Non-pigmented ciliary epithelial cell (primary cell): ENCODE measurements around the gene HDGFL1.

Source experiments
- DNase-seq: peaks from one replicate; pipeline ENCODE4 v3.0.0-alpha.2; 2010; ENCODE audit warnings: low read depth

HDGFL1 gene

DNA sequence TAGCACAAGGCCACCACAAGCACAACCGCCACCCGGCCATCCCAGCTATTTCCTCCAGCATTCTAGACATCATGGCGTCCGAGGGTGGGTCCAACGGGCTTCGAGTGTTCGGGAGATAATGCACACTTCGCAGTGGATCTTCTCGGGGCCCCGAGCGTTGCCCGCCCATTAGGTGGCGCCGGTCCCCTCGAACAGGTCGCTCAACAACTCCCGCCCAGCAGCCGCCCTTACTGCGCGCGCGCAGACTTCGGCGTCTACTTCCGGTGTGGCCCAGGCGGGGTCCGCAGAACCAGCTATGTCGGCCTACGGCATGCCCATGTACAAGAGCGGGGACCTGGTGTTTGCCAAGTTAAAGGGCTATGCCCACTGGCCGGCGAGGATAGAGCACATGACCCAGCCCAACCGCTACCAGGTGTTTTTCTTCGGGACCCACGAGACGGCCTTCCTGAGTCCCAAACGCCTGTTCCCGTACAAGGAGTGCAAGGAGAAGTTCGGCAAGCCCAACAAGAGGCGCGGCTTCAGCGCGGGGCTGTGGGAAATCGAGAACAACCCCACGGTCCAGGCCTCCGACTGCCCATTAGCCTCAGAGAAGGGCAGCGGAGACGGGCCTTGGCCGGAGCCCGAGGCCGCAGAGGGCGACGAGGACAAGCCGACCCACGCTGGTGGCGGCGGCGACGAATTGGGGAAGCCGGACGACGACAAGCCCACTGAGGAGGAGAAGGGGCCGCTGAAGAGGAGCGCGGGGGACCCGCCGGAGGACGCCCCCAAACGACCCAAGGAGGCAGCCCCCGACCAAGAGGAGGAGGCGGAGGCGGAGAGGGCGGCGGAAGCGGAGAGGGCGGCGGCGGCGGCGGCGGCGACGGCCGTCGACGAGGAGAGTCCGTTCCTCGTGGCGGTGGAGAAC, at the start of gene HDGFL1:
HDGFL1 (plus strand) TSS at position 286 of the 904 bp plus-strand sequence; CDS start at position 296, 10 bp downstream.
- no peak for DNase-seq

DNA sequence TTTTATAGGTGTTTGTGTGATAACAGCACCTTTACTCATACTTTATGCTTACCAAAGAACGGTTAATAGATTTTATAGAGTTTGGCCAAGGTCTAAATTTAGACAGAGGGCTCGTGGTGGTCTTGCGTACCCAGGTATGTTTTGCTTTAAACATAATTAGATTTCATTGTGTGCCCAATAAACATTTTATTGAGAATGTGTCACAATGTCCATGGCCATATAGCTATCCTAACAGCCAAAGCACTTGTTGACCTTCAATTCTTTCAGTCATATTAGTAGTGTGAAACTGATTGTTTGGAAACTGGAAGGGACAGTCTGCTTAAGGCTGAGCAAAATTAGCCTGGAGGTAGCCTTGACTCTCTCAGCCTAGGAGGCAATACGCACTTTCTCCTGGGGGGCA, 48.3 kb upstream of the HDGFL1 start:
- DNase-seq: no peak

DNA sequence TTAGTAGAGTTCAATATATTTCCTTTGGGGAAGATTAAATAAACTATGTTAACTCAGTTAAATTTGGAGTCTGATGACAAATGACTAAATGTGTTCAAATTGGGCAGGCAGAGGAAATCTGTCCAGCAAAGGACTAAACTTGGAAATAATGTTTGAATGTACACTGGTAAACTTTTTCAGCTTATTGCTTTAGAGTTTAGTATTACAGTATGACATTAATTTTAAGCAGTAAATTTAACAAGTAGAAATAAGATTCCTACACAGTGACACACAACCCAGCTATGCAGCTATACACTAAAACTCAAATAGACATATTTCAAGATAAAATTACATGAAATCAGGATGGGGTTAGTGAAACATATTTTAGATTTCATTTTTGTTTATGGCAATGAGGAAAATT, 42.6 kb upstream of the HDGFL1 start:
- no peak for DNase-seq

DNA sequence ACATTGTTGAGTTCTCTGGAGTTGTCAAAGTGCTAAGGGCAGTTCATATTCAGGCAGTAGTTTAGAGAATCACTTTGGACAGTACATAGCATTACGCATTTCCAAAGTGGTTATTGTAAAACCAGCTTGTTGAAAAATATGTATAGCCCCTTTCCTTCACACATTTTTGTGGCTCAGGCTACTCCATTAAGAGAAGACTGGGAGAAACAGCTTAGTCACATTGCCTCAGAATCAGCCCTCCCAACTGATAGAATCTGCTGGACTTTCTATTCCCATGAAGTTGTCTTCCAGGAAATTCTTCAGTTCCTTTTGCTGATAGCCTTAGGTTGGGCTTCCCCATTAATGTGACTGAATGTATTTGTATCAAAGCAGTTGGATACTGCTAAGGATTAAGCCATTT, 39.5 kb upstream of the HDGFL1 start:
- DNase-seq: no peak

DNA sequence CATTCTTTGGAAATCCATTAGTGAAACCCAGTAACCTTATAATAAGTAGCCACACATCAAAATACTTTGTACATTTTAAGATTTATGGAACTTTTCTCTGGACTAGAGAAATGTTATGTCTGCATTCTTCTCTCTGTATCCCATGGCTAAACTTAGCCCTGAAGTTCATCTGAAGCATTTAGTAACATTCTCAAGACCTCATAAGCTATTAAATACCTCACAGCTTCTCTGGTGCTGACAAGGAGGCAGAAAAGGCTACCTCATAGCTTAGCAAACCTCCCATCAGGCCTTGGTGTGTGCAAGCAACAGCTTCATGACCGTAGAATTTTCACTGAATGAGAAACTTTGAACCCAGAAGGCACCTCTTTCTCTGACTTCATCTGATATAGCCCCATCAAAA, 38.9 kb upstream of the HDGFL1 start:
- no peak for DNase-seq

DNA sequence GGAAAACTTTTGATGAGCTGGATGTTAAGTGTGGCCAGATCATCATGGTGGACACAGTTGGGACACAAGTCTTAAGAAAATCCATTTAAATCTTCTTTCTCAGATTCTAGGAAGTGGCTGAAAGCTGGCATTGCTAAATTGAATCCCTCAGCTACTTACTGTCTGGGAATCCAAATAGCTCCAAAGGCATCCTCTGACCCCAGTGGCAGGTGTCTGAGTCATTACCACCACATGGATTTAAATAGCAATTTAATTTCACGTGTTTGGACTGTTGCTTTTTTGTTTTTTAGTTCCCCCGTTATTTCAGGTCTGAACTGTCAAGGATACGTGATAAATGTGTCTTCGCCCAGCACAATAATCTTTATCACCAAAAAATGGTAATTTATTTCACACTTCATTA, 33.2 kb upstream of the HDGFL1 start:
- DNase-seq: no peak

DNA sequence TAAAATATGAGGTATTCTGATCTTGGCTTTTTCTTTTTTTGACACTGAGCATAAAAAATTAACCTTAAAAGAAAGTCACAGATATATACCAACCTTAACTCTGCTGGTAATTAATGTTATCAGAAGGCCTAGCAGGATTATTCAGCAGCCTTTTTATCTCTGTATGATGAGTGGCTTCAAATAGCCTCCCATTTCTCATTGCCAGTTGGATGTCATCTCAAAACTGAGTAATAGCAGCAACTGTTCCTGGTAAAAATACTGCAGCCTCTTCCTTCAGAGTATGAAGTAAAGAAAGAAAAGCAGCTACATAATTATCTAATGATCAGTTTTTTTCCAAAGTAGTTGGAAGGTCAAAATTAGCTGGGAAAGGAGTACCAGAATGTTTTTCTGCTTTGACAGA, 24.9 kb upstream of the HDGFL1 start:
- no peak for DNase-seq

DNA sequence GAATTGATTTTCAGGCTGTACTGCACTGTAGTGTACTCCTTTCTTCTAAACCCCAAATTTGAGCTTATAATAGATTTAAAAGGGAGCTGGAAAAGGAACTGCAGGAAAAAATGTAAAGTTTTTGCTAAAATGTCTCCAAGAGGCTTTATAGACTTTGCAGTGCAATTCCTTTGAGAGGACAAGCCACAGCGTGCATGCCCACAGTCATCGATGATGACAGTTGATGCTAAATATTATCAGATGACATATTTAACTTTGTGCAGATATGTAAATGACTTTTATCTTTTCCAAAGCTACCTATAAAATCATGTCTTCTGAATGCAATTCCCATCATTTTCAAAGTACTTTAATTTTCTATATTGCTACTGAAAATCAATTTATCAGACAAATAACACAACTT, 24.3 kb upstream of the HDGFL1 start:
- DNase-seq: no peak

DNA sequence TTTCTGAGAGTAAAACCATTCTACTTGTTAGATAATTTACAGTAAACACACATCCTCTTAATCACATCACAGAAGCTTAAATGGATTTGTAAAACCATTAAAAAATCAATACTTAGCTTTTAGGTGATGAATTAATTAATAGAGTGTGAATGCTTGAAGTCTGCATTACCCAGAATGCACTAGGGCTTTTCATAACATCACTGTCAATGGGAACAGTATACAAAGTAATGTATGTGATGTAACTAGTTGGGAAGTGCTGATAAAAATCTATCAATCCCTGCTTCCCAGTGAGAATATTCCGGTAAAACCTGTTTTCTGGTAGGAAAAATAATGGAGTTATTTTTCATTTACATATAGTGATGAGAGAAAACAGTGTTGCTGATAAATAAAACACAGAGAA, 23.1 kb upstream of the HDGFL1 start:
- no peak for DNase-seq

DNA sequence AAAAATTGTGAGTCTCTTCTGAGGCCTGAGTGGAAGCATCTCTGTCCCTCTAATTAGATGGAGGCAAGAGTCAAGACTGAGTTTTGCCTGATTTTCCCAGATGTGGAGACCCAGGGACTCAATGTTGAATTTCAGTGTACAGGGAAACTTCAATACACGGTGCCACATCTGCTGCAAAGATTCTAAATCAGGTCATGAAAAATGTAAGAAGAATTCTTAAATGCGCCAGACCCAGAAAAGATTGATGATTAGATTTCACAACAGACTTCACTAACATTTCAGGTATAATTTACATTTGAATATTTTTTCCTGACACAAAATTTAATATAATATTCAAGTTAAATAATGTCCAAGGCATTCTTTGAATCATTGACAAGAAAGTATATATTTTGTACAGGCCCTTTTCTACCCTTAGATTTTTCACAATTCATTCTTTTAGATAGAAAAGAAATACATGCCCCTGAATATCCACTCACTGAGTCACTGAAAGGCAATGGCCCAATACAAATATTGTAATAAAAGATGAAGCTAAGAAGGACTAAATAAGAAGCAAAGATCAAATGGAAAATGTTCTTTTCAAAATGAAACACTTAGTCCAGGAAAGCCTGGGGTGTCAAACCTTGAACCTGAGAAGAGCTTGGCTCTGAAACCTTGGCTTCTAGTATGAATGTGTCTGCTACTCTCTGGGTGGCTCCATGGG, 18.2 kb upstream of the HDGFL1 start:
- DNase-seq: no peak

DNA sequence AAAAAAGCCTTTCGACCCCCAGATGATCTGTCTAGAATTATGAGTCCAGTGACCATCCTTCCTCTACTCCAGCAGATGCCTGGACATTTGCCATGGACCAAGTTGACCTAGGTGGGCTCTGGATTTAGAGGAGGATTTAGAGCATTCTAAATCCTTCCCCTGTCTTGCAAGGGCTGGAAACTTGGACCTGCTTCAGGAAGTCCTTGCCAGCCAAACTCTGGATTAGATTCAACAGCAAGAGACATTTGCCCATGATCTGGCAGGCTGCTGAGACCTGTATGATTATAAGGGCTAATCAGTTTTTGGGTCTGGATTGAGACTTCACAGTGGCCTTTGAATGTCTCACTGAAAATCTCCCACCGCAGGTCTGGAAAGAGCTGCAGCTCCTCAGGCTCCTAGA, 13.1 kb upstream of the HDGFL1 start:
- DNase-seq: no peak

DNA sequence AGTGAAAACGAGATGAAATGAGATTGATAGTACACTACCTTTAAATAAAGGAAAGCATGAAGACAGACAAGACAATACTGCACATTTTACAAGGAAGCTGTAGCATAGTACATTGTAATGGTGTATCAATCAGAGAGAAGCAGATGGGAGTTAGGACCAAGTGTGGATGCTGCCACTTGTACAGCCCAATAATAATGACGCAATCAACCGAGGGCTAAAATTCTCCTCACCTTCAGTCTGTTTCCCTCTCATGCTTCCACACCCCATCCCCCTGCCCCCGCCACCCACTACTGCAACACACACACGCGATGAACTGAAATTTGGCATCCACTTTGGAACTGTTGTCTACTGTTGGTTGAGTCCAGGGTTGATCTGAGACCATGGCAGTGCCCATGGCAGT, 12.4 kb upstream of the HDGFL1 start:
- DNase-seq: no peak

DNA sequence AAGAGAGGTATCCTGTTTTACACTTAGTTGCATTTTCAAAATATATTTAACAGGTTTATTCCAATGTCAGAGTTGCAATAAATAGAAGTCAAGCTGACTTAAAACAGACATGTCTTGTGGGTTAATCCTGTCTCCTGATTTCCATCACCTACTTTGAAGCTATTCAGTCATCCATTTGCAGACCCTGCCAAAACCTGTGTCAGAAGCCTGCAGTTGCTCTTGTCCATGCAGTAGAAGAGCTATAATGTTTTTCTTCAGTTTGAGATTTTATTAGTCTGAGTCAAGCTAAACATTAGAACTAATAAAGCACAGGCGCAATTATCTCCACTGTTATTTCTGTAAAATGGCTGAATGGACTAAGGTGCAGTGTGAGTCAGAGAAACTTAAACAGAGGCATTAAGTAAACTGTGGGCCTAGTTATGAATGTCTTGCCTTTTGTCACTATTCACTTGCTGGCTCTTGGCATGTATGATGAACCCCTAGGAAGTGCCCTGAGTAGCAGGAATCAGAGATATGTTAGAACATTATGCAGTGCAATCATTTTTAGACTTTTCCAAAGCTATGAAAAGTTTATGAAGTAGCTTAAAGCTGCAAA, 11.0 kb upstream of the HDGFL1 start:
- DNase-seq: no peak

DNA sequence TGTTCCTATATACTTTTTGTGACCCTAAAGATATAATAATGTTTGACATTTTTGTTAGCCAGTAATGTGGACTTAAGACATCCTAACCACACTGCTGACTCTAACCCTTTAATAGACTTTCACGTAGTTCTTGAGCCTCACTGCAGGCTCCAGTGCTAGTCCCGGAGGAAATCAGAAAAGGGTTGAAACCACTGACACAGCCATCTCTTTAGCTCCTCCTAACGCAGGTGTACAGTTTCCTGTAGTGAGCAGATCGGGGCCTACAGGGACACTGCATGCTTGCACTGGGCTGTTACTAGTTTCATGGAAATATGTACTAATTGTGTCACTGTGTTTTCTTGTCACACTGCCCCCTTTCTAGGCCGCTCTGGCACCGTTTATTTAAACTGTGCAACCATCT, 512 bp upstream of the HDGFL1 start:
- no peak for DNase-seq

DNA sequence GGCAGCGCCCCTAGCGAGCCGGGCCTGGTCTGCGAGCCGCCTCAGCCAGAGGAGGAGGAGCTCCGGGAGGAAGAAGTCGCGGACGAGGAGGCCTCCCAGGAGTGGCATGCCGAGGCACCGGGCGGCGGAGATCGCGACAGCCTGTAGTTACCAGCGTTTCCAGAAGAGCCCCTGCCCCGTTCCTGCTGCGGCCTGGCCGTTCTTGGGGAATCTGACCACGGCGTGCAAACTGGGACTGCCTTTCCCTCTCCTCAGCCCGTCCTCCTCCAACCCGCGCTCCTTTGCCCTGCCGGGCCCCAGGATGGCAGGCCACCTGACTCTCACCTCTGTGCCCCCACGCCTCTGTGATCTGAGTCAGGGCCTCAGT, 802 bp downstream of the HDGFL1 start:
- no peak for DNase-seq

DNA sequence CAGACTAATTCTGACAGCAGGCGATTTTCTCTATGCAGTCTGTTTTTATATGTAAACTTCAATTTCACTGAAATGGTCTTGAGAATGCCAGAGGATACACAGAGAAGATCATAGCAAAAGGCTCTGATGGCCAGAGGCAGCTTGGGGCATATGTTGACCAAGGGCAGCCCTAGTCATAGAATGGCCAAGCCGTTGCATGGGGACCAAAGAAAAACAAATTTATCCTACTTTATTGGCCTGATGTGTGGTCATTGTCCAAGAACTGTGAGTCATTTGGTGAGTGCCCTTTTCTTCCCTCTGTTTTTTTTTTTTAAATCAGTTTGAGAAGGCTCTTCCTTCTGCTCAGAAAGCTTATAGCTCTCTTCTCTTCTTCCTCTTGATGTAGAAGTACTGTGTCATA, 5.8 kb downstream of the HDGFL1 start:
- no peak for DNase-seq

DNA sequence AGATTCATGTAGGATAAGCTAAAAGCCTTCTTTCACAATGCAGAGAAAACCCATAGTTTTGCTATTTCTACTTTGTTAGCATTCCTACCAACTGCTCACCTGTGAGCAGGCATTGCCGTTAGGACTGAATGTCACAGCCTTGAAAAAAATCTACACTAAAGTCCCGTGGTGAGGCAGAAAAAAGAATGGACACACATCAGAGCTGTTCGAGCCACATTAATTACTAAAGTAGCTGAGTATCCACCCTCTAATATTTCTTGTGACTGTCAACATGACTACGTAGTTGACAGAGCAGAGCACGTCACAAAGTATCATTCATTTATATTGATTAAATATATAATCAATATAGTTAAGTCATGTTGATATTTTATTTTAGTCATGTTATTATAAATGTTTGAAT, 10.1 kb downstream of the HDGFL1 start:
- DNase-seq: no peak

DNA sequence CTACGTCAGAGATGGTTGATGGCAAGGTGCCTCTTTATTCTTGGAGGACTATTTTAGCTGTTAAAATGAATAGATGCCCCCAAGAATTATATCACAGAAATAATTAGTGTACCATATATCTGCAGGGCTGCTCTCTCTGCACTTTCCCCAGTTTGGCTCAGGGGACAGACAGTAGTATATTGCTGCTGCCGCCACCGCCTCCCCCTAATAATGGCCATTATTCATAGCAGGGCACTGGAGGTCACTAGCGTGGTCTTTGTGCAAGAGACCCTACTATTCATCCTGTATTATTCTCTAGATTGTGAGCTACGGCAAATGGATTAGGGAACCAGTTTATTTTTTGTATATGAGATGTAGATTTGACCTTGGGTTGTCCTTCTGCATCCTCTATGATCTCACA, 11.0 kb downstream of the HDGFL1 start:
- no peak for DNase-seq

DNA sequence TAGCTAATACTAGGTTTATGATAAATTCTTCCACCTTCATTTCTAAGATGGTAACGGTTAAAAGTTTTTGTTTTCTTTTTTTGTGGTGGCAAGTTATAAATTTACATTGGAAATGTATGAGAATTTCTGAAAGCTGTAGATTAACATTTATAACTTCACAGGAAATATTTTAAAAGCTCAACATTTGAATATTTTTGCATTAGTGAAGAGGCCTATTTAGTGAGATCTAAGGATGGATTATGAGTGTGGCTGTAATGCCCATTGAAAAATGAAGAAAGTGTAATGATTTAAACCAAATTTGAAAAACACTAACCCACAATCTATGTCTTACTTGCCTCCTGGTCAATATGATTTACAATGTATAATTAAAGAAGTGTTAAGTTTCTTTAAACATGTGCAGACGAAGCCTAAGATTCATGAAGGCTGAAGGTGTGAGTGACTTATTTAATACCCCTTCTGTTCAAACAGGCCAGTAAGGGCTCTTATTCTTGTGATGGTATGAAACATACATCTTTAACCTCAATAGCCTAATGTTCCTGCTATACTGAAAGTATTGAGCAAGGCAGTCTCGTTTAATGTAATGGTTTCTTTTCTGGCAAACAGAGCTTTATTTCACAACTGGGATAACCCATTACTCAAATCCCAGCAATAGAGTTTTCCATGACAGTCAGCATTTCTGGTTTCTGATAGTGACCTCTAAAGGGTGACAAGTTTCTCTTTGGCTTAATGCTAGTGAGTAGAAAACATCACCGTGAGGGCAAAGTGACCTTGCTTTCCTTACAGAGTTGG, 13.2 kb downstream of the HDGFL1 start:
- DNase-seq: no peak

DNA sequence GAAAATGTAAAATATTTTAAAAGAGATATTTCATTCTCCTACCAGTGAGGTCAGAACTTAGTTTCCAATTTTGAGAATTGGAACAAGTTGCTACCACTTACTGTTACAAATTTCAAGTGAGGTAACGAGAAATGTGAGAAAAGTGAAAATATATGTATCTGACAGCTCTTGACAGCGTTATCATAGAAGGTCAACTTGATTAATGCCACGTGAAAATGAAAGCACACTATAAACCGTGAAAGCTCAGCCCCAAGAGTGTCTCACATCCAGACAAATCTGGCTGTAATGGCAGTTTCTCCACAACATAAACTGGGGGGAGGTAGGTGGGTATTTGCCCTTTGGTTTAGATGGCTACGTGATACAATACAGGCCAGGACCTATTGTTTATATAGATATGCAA, 13.9 kb downstream of the HDGFL1 start:
- no peak for DNase-seq

DNA sequence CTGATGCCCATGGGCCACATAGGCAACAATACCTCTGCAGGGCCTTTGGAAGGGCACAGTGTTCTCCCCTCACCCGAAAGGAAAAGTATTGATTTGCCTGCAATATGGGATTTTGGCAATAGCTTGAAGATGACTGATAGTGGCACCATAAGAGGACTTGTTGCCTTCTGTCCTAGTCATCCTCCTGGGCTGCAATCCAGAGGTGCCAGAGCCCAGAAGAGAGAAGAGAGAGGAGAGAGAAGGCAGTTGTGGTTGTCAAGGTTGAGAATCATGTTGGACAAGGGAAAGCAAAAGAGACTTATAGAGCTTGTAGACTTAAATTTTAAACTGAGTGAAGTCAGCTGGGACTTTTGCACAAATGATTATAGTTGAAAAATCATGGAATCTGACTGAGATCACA, 14.6 kb downstream of the HDGFL1 start:
- no peak for DNase-seq

DNA sequence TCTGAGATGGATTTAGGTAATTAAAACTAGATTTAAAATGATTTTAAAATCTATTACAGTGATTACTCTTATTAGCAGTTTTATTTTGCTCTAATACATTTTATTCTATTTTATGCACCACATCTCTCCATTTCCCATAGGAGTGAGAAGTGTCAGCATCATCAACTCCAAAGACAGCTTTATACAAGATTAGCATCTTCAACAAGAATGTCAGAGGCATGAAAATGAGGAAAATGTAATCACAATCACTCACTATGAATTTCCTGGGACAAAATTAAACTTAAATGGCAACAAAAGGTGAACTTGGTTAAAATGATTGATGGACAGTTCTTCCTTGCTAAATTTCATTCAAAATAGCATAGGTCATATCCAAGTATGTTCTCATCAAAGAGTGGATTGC, 19.8 kb downstream of the HDGFL1 start:
- DNase-seq: no peak

DNA sequence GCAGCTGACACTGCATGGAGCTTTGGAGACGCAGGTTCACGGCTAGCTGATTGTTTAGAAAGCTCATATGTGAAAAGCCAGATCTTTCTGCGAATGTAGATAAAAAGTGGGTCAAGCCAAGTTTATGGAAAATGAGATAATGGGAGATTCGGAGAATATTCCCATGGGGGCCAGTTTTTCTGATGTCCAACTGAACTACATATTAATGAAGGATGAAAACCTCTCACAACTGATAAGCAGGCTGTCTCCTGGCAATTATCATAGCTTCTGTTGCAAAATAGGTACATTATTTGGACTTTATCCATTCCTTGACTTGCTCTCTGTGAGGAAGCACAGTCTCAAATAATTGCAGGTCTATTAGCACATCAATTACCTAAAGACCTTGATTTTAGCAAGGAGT, 21.1 kb downstream of the HDGFL1 start:
- no peak for DNase-seq
